Urinary bladder (tissue), 4 donors: ENCODE measurements around the gene EHD2. TPM values are rescaled to one million over a fixed set of nuclear protein-coding genes. Genes with fewer than 3 reads are reported as not detected.
A peak's percentile ranks its signal among the peaks of the same experiment; 100 is the strongest.
"Not testable (repeated sequence)": the region's sequence is repeated elsewhere in the genome, so short reads cannot be mapped to it uniquely, and the experiment has no call there.

Experiments used
- DNase-seq: peaks from one replicate; pipeline ENCODE4 v3.0.0-alpha.2; 2015; ENCODE audit errors: extremely low spot score
- H3K27ac ChIP-seq: one replicate; pipeline ENCODE4 v1.5.1; 2013; ENCODE audit warnings: low read depth, mild to moderate bottlenecking, moderate library complexity
- H3K36me3 ChIP-seq: one replicate; pipeline ENCODE4 v1.6.1; 2013; ENCODE audit warnings: mild to moderate bottlenecking, moderate library complexity; ENCODE audit not compliant: insufficient read depth
- H3K4me1 ChIP-seq: one replicate; pipeline ENCODE4 v1.6.1; 2013; ENCODE audit warnings: mild to moderate bottlenecking, moderate library complexity; ENCODE audit not compliant: insufficient read depth
- H3K4me3 ChIP-seq: one replicate; pipeline ENCODE4 v1.5.1; 2013; ENCODE audit warnings: low read depth, low read length
- WGBS: extraction: QIAGEN DNeasy Blood & Tissue Kit; methylation state at CpG from one replicate; pipeline ENCODE4 v1.1.7; 2013; 5-methylcytosine and 5-hydroxymethylcytosine counted together
- polyA plus RNA-seq: library from polyadenylated mRNA; stranded (reverse); fragments of 200-250 nt; gene quantifications from one replicate; pipeline ENCODE4 v1.2.3, GENCODE V29; 2013
- total RNA-seq: library from RNA; depleted of rRNA; stranded (reverse); fragments of >200 nt; gene quantifications from one replicate; pipeline ENCODE4 v1.2.3, GENCODE V29; 2014
- donor health status: healthy with polysubstance abuse.
- donor health status: healthy.

The EHD2 gene
- total and polyA plus RNA-seq, 2 donors, result 53.1 to 188 TPM

DNA sequence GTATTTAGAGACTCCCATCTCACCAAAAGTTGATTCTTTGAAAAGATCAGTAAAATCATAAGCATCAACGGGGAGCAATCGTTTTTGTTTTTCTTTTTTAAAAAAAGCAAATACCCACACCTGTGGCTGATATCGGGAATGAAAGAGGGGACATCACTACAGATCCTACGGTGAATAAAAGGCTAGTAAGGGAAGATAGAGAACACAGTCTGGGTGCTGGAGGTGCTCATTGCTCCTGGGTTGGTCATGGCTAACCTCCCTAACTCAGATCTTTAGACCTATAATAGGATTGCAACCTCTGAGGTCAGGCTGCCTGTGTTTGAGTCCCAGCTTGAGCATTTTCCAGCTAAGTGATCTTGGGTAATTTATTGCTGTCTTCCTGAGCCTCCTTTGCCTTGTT lies 1.1 kb downstream of the EHD2 start:
- peak overlapping the region; percentile 80 for H3K4me3 ChIP-seq
- no peak overlapping the region for H3K27ac ChIP-seq
- WGBS, result 81% methylated on average over 4 of the region's 4 CpGs
- H3K36me3 ChIP-seq, result no peaks in the 10 kb centered on the region
- H3K4me1 ChIP-seq, result no peaks in the 10 kb centered on the region
- no peak for DNase-seq

DNA sequence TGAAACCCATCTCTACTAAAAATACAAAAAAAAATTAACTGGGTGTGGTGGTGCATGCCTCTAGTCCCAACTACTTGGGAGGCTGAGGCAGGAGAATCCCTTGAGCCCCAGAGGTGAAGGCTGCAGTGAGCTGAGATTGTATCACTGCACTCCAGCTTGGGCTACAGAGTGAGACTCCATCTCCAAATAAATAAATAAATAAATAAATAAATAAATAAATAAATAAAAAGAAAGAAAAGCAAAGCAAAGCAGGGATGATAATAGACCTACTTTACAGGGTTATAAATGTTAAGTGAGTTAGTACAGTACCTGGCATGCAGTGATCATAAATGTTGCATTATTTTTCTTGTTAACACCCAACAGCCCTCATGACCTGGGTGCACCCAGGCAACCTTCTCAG lies 1.6 kb downstream of the EHD2 start:
- not testable (repeated sequence) for DNase-seq, H3K4me3 ChIP-seq, H3K36me3 ChIP-seq, H3K4me1 ChIP-seq, H3K27ac ChIP-seq

DNA sequence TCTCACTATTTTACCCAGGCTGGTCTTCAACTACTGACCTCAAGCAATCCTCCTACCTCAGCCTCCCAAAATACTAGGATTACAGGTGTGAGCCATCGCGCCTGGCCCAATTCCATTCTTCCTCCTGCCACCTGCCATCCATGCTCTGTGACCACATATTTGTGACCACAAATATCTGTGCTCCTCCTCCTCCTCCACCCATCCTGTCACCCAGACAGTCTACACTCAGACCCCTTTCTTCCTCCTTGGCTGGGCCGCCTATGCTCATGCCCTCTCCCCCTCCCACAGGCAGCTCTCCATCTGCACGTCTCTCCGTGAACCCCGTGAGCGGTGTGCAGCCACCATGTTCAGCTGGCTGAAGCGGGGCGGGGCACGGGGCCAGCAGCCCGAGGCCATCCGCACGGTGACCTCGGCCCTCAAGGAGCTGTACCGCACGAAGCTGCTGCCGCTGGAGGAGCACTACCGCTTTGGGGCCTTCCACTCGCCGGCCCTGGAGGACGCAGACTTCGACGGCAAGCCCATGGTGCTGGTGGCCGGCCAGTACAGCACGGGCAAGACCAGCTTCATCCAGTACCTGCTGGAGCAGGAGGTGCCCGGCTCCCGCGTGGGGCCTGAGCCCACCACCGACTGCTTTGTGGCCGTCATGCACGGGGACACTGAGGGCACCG lies 3.2 kb downstream of the EHD2 start:
- no peak overlapping the region for H3K4me3 ChIP-seq
- DNase-seq, result no peak
- H3K27ac ChIP-seq, result no peak overlapping the region
- 74% methylated on average over 32 of the region's 32 CpGs for WGBS
- H3K36me3 ChIP-seq, result no peaks in the 10 kb centered on the region
- H3K4me1 ChIP-seq, result no peaks in the 10 kb centered on the region

DNA sequence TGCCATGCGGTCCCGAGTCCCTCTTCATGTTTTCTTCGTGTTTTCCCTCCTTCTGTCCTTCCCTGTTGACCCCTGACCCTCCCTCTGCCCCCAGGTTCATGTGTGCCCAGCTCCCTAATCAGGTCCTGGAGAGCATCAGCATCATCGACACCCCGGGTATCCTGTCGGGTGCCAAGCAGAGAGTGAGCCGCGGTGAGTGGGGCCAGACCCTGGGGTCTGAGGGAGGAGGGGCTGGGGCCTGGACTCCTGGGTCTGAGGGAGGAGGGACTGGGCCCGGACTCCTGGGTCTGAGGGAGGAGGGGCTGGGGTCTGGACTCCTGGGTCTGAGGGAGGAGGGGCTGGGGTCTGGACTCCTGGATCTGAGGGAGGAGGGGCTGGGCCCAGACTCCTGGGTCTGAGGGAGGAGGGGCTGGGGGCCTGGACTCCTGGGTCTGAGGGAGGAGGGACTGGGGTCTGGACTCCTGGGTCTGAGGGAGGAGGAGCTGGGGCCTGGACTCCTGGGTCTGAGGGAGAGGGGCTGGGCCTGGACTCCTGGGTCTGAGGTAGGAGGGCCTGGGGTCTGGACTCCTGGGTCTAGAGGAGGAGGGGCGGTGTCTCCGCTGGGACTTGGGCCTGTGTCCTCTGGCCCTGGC lies 5.3 kb downstream of the EHD2 start:
- peak overlapping the region; percentile 92 for H3K27ac ChIP-seq
- not testable (repeated sequence) for DNase-seq, H3K4me1 ChIP-seq, H3K36me3 ChIP-seq, H3K4me3 ChIP-seq
- 38% methylated on average over 11 of the region's 11 CpGs for WGBS

DNA sequence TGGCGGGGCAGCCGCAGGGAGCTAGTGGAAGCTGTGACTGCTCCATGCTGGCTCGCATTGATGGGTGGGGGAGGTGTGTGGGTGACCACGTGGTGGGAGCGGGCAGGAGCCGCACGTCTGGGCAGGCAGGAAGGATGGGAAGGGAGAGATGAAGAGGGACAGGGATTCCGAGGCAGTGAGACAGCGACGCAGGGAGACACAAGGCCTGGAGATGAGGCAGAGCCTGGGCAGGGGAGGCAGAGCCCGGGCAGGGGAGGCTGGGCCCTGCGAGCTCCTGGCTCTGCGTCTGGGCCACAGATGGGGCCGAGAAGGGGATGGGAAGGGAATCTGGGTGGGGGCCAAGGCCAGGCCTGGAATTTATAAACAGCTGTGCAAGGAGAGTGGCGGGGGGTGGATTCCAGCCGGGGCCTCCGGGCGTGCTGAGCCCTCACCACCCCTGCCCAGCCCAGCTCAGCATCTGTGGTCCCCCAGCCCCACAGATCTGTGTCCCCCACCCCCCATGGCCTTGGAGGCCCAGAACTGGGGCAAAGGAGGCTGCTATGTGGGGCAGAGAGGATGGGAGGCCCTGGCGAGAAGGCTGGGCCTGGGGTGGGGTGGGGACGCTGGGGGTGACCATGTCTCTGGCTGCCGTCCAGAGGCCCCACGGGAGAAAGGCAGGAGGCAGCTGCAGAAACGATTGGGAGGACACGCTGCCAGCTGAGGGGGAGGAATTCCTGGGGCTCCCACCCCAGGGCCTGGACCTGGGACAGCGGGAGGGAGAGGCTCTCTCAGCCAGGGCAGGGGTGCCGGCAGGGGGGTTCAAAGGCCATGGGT lies 6.0 kb downstream of the EHD2 start:
- H3K4me3 ChIP-seq, result peak overlapping the region; percentile 17
- WGBS, result 10% methylated on average over 26 of the region's 26 CpGs
- peaks cover 2% of the 10 kb centered on the region for H3K4me1 ChIP-seq
- peak; percentile 73 for DNase-seq
- peak overlapping the region; percentile 92 for H3K27ac ChIP-seq
- no peaks in the 10 kb centered on the region for H3K36me3 ChIP-seq

DNA sequence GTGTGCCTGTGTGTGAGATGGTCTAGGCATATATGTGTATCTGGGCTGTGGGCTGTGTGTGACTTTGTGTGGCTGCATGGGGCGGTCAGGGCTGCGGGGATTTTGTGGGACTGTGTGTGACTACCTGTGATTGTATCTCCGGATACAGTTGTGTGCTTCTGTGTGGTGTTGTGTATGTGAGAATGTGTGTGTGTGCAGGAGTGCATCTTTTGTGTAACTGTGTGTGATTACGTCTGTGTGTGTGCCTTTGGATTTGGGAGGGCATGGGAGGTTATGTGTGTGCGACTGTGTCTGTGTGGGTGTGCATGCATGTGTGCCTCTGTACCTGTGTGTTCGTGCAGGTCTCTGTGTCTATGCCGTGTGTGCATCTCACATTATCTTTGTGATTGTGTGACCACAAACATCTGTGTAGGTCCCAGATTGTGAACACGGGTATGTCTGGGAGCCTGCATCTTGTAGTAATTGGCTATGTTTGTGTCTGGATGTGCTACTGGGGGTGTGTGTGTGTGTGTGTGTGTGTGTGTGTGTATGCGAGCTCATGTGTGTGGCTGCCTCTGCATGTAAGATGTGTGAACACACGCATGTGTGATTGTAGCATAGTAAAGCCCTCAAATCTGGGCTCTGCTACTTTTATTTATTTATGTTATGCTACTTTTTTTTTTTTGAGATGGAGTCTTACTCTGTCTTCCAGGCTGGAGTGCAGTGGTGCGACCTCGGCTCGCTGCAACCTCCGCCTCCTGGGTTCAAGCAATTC lies 7.6 kb downstream of the EHD2 start:
- Histone ChIP-seq H3K27ac (peak overlapping the region; percentile 28), H3K4me1 (peaks cover 2% of the 10 kb centered on the region), H3K4me3 (no peak overlapping the region), H3K36me3 (no peaks in the 10 kb centered on the region)
- no peak for DNase-seq
- 66% methylated on average over 14 of the region's 14 CpGs for WGBS

DNA sequence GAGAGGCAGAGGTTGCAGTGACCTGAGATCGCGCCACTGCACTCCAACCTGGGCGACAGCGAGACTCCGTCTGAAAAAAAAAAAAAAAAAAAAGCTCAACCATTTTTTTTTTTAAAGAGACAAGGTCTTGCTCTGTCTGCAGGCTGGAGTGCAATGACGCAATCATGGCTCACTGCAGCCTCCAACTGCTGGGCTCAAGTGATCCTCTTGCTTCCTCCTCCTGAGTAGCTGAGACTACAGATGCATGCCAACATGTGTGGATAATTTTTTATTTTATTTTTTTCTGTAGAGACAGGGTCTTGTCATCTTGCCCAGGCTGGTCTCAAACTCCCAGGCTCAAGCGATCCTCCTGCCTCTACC lies 10.3 kb downstream of the EHD2 start:
- no peaks in the 10 kb centered on the region for H3K36me3 ChIP-seq
- peaks cover 4% of the 10 kb centered on the region for H3K4me1 ChIP-seq
- WGBS, result 20% methylated on average over 7 of the region's 7 CpGs
- H3K27ac ChIP-seq, result no peak overlapping the region
- H3K4me3 ChIP-seq, result no peak overlapping the region
- DNase-seq, result no peak

DNA sequence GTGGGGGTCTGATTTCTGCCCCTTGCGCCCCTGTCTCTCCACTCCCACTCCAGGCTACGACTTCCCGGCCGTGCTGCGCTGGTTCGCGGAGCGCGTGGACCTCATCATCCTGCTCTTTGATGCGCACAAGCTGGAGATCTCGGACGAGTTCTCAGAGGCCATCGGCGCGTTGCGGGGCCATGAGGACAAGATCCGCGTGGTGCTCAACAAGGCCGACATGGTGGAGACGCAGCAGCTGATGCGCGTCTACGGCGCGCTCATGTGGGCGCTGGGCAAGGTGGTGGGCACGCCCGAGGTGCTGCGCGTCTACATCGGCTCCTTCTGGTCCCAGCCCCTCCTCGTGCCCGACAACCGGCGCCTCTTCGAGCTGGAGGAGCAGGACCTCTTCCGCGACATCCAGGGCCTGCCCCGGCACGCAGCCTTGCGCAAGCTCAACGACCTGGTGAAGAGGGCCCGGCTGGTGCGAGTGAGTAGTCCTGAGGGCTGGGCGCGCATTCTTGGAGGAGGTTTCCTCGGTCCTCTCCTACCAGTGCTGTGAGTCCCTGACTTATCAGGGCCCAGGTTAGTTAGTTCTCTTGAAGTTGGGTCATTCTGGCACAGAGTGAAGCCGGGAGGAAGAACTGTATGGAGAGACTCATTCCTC lies 12.7 kb downstream of the EHD2 start:
- H3K4me3 ChIP-seq, result no peak overlapping the region
- no peak for DNase-seq
- peaks cover 3% of the 10 kb centered on the region for H3K36me3 ChIP-seq
- WGBS, result 82% methylated on average over 48 of the region's 48 CpGs
- peaks cover 4% of the 10 kb centered on the region for H3K4me1 ChIP-seq
- peak overlapping the region; percentile 35 for H3K27ac ChIP-seq

DNA sequence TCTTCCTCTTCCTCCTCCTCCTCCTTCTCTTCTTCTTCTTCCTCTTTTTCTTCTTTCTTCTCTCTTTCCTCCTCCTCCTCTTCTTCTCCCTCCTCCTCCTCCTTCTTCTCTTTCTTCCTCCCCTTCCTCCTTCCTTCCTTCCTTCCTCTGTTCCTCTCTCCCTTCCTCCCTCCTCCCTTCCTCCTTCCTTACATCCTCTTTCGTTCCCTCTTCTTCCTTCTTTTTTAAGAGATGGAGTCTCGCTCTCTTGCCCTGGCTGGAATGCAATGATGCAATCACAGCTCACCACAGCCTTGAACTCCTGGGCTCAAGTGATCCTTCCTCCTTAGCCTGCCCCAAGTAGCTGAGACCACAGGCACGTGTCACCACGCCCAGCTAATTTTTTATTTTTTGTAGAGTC lies 13.2 kb downstream of the EHD2 start:
- H3K36me3 ChIP-seq, result peaks cover 4% of the 10 kb centered on the region
- H3K4me3 ChIP-seq, result no peak overlapping the region
- H3K27ac ChIP-seq, result peak overlapping the region; percentile 35
- peaks cover 4% of the 10 kb centered on the region for H3K4me1 ChIP-seq
- no peak for DNase-seq
- 71% methylated on average over 4 of the region's 4 CpGs for WGBS

DNA sequence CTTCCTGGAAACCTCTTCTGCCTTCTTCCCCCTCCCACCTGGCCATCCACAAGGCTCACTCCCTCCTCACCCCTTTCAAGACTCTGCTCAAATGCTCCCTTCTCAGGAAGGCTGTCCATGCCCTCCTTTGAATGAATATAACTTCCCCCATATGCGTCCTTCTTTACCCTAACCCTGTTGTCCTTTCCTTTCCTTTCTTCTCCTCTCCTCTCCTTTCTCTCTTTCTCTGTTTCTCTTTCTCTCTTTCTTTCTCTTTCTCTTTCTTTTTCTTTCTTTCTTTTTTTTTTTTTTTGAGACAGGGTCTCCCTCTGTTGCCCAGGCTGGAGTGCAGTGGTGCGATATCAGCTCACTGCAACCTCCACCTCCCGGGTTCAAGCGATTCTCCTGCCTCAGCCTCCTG lies 15.1 kb downstream of the EHD2 start:
- not testable (repeated sequence) for H3K36me3 ChIP-seq, H3K4me1 ChIP-seq, H3K4me3 ChIP-seq, DNase-seq, H3K27ac ChIP-seq
- 89% methylated on average over 4 of the region's 4 CpGs for WGBS

DNA sequence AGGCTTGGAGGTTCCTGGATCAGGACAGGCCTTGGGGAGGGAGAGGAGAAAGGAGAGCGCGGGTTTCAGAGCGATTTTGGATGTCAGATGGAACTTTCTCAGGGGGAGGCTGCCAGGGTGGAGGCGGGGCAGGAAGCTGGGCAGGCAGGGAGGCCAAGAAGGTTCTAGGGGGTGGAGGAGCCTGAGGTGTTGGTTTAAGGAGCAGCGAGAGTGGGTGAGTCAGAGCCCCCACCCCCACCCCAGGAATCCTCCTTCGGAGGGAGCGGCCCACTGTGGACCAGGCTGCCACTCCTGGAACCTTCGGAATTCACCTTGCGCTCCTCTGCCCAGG lies 16.2 kb downstream of the EHD2 start:
- Histone ChIP-seq H3K27ac (peak overlapping the region; percentile 87), H3K4me1 (peaks cover 2% of the 10 kb centered on the region), H3K36me3 (peaks cover 4% of the 10 kb centered on the region), H3K4me3 (no peak overlapping the region)
- no peak for DNase-seq
- 25% methylated on average over 9 of the region's 9 CpGs for WGBS

DNA sequence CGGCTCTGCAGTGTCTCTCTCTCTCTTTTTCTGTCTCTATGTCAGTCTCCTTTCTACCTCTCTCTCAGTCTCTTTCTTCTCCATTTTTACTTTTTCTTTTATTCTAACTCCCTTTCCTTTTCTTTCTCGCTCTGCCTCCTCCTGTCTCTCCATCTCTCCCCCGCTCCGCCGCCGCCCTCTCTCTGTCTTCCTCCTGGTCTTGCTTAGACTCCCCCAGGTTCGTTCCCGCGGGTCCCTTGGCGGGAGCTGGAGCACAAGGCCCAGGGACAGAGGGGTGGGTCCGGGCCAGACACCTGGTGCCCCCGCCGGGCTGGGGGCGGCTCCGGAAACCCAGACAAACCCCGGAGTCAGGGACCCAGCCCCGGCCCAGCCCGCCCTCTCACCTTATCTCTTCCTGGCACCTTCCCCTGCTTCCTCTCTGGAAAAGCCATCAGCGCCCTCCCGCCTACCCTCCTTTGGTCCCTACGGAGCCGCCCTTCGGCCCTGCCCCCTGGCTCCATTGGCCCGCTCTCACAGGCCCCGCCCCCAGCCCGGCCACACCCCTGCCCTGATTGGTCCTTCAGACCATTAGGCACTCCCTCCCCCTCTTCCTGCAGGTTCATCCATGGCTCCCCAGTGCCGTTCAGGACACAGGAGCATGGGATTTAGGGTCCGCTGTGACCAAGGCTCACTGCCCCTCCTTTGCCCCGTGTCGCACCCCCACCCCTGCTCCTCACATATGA lies 16.7 kb downstream of the EHD2 start:
- Histone ChIP-seq H3K4me3 (no peak overlapping the region), H3K36me3 (peaks cover 4% of the 10 kb centered on the region), H3K4me1 (peaks cover 2% of the 10 kb centered on the region), H3K27ac (peak overlapping the region; percentile 87)
- no peak for DNase-seq
- WGBS, result 44% methylated on average over 30 of the region's 30 CpGs

DNA sequence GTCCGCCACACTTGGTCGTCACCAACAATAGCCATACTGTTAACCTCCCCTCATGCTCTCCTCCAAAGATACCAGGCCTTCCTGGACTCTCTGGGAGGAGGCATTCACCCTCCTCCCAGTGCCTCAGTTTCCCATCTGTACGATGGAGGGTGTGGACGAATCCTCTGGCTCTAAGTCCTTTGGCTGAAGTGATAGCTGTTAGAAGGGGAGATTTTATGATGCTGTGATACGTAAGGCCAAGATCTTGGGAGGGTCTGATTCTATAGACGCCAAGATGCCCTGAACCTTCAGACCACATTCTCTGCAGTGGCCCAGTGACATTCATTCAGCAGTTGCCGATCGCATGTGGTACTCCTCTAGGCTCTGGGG lies 17.3 kb downstream of the EHD2 start:
- WGBS, result 88% methylated on average over 8 of the region's 8 CpGs
- H3K36me3 ChIP-seq, result peaks cover 6% of the 10 kb centered on the region
- H3K4me3 ChIP-seq, result no peak overlapping the region
- H3K4me1 ChIP-seq, result peaks cover 2% of the 10 kb centered on the region
- no peak for DNase-seq
- no peak overlapping the region for H3K27ac ChIP-seq
